Activated T-cell treated with anti-CD3 and anti-CD28 coated beads for 48 hours (primary cell): ENCODE measurements around the gene CACNA1F.
A peak's percentile ranks its signal among the peaks of the same experiment; 100 is the strongest.
"Not testable (repeated sequence)": the region's sequence is repeated elsewhere in the genome, so short reads cannot be mapped to it uniquely, and the experiment has no call there.

Experiments
- DNase-seq: peaks from one replicate; pipeline ENCODE4 v3.0.0-alpha.2; 2020; ENCODE audit warnings: low read depth

The CACNA1F gene

DNA sequence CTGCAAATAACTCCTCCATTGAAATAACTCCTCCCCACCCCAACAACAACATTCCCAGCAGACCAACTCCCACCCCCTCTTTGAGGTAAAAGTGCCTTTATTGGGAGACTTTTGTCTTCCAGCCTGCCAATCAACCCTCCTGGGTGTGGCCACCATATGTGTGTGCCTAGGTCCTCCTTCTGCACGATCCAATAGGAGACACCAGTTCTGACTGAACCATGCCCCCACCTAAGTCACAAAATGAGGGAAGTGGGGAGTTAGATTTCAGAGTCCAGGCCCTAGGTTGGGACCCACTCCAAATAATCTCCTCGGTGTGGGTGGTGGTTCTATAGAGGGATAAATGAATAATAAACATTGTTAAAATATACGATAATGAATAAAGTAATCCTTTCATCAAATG is 58.4 kb downstream of the CACNA1F start:
- no peak for DNase-seq

DNA sequence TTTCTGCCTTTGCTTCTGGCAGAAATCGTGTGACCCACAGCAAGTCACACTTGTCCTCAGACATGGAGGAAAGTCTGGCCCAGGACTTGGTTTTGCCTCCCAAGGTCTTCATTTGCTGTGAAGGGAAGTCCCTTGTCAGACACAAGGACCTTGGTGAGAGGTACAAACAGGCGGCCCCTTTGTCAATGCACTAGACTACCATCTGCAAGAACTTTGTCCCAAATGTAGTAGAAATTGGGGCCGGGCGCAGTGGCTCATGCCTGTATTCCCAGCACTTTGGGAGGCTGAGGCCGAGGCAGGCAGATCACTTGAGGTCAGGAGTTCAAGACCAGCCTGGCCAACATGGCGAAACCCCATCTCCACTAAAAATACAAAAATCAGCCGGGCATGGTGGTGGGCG is 59.6 kb downstream of the CACNA1F start:
- DNase-seq, result not testable (repeated sequence)

DNA sequence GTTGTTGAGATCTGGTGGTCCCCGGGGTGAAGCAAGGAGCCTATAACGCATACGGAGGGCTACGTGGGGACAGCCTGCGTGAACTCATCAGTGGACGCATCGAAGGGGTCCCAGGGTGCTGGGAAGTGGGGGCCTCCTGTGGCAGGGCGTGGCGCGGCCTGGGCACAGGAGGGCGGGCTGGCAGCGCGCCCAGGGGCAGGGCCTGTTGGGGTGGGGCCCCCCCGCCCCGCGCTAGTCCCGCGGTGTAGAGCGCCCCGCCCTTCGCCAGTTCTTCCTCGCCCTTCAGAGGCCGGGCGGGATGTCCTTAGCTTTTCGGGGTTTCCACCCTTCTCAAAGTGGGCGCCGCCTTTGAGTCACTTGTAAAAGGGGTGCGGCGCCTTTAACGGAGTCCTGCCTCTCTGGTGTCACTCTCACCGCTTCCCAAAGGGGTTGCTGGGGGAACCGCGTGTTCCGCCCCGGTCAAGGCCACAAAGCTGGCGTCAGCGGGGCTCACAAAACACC is 60.8 kb downstream of the CACNA1F start:
- peak; percentile 71 for DNase-seq

DNA sequence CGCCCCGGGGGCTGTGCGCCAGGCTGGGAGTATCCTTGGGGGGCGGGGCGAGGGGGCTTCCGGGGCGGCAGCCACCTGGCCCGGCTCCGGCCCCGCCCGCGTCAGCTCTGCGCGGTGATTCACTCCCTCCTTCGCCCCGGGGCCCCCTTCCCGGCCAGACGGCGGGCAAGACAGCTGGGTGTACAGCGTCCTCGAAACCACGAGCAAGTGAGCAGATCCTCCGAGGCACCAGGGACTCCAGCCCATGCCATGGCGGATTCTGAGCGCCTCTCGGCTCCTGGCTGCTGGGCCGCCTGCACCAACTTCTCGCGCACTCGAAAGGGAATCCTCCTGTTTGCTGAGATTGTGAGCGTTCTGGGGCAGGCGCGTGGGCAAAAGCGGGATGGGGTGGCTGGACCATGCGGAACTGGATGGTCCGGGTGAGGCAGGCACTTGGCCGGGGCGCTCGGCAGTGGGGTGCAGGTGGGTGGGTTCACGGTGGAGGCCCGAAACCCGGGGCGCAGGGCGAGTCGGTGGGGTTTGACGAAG is 61.3 kb downstream of the CACNA1F start, which contains the start of gene PLP2:
Gene PLP2, plus strand, starts transcription at position 147 of the 528 bp plus-strand sequence. Its CDS starts 103 bp downstream, at position 250.
- peak; percentile 75 for DNase-seq

DNA sequence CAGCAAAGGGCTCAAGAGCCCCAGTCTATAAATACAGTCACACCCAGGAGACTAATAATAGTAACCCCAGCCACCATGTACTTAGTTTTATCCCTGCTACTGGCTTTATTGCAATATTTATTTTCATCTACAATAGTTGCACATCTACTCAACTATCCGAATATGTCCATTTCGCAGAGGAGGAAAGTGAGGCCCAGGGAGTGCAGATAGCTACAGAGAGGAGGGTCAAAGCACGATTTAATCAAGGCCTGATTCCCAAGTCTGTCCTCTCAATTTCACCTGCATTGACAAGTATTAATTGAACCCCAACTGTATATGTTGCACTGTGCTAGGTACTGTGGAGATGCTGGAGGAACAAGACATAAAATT is 65.4 kb downstream of the CACNA1F start:
- no peak for DNase-seq

DNA sequence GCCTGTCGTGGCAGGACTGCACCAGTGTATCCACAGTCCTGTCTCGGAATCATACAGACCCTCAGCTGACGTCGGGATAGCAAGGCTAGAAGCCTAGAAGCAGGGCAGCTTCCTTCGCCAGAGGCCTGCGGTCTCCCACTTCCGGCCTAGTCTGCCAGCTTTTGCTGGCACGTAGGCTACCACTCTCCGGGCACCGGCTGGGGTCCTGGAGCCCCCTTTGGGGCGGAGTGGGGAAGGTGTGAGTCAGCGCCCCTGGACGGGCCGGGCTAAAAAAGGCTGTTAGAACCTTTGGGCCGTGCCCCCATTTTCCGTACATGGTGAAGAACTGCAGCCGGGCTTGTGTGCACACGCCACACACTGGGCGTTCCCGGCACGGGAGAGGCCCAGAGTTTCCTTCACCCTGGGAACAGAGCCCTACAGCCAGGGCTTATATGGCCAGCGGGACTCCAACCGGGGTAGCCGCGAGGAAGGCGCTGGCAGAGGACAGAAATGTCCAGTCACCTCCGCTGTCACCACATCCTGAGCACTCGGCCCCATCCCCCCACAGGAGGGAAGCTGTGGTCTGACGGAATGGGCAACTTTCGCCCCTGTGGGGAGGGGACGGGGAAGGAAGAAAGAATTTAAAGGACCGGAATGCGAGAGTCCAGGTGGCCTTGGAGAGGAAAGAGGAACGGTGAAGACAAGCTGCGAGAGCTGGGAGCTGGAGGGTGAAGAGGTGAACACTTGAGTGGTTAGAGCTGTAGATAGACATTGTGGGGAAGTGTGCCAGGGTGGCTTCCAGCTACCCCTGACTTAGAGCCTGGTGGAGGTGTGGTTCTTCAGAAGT is 66.0 kb downstream of the CACNA1F start:
- peak; percentile 61 for DNase-seq

DNA sequence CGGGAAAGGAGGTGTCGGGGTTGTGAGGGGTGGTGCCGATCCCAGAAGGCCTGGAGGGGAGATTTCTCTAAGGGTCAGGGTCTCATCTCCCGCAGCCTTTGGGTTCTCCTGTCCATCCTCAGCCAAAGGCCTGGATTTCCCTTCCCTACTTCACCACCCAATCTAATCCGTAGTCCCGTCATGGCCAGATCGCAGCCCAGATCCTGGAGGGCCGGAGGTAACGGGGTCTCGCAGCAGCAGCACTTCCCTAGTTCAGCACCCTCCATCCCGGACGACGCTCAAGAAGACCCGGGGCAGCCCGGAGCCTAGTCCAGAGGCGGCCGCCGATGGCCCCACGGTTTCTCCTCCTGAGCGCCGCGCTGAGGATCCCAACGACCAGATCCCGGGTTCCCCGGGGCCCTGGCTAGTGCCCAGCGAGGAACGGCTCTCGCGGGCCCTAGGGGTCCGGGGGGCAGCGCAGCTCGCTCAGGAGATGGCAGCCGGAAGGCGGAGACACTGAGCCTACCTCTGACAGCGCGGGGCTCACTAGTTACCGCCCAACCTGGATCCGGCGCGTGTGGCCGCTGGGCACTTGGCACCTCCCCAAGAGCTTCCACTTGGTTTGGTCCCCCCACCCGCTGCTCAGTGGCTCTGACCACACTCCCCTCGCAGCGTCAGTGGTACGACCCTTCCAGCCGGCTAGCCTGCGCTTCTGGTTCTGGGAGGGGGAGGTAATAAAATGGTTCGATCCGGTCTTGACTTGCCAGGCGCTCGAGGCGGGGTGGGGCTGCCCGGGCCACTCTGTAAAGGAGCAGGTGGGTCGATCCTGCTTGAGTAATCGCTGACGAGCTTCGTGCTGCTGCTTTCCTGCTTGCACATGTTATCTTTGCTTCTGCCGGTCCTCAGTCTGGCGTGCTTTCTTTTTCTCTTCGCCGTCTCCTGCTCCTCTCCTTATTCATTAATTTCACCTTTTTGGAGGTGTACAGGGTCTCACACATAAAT is 66.9 kb downstream of the CACNA1F start:
- peak; percentile 67 for DNase-seq

DNA sequence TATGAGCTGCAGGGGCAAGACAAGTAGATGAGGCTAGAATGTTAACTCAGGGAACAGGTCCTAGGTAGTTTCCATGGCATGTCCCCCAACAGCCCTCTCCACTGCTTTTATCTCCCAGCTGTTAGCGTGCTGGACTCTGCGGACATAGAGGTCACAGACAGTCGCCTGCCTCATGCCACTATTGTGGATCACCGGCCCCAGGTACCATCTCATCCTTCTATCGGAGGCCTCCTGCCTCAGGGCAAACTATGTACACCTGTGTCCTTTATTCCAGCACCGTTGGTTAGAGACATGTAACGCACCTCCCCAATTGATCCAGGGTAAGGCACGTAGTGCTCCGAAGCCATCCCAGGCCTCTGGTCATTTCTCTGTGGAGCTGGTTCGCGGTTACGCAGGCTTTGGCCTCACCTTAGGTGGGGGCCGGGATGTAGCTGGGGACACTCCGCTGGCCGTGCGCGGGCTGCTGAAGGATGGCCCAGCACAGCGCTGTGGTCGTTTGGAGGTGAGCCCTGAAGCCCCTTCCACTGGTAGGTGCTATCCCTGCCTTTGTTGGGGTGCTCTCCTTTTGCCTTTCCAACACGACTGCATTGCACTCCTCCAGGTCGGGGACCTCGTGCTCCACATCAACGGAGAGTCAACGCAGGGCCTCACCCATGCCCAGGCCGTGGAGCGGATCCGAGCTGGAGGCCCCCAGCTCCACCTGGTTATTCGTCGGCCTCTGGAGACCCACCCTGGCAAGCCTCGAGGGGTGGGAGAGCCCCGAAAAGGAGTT is 68.4 kb downstream of the CACNA1F start:
- no peak for DNase-seq

DNA sequence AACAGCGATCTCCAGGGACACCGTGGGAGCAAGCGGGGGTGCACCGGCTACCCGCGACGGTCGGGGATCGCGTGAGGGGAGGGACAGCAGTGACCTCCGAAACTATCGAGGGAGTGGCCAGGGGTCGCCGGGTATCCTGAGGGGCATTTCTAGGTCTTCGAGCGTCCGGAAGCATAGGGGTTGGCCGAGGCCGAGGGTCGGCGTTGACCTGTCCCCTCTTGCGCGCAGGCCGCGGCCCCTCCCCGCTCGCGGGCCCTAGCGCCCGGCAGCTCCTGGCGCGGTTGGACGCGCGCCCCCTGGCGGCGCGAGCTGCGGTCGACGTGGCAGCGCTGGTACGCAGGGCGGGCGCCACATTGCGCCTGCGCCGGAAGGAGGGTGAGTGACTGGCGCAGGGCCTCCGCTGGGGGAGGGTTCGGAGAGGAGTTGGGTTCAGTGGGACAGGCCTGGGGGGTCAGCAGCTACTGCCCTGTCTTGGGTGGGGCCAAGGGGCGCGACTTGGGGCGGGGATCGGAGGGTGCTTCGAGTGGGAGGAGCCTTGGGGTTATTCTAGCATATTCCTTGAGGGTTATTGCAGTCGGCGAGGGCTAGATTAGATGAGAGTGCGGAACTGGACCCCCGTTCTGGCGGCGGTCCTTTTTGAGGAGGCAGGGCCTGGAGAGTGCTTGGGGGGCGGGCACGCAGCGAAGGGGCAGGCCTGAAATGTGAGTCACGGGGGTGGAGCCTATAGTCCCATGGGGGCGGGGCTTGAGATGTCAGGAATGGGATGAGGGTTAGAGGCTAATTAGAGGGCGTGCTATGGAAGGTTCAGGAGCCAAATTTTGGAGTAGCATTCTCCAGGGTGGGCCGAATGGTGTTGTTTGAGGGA is 69.4 kb downstream of the CACNA1F start:
- DNase-seq, result peak; percentile 80

DNA sequence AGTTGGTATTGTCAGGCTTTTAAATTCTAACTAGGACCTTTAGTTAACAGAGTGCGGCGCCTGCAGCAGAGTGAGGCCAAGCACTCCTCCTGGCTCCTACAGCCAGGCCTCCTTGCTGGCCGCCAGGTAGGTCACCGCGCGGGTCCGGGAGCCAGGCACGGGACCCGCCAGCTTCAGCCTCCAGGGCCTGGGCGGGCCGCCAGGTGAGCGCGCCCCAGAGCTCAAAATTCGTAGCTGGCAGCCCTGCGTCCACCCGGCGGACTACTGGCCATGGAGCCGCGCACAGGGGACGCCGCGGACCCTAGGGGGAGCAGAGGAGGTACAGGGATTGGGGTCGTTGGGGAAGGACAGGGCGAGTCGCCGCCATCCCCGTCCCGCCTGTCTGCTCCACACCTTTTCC is 70.5 kb downstream of the CACNA1F start, which contains the start of gene MAGIX:
Gene MAGIX, plus strand, starts transcription at position 139 of the 400 bp plus-strand sequence. Its CDS starts 132 bp downstream, at position 271.
- no peak for DNase-seq

DNA sequence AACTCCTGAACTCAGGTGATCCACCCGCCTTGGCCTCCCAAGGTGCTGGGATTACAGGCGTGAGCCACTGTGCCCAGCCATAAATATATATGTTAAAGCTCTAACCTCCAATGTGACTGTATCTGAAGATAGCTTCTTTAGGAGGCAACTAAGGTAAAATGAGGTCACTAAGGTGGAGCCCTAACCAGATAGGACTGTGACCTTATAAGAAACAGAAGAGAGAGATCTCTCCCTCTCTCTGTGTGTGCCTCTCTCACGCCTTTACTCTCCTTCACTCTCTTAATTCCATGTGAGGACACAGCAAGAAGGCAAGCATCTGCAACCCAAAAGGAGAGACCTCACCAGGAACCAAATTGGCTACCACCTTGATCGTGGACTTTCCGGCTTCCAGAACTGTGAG is 71.5 kb downstream of the CACNA1F start:
- no peak for DNase-seq

DNA sequence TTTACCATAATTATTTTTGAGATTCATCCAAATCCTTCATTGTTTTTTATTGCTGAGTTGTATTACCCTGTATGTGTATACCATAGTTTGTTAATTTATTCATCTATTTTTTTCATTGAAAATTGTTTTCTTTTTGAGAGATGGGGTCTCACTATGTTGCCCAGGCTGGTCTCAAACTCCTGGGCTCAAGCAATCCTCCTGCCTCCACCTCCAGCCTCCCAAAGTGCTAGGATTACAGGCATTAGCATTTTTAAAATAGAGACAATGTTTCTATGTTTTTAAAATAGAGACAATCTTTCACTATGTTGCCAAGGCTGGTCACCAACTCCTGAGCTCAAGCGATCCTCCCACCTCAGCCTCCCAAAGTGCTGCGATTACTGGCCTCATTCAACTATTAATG is 72.2 kb downstream of the CACNA1F start:
- no peak for DNase-seq

DNA sequence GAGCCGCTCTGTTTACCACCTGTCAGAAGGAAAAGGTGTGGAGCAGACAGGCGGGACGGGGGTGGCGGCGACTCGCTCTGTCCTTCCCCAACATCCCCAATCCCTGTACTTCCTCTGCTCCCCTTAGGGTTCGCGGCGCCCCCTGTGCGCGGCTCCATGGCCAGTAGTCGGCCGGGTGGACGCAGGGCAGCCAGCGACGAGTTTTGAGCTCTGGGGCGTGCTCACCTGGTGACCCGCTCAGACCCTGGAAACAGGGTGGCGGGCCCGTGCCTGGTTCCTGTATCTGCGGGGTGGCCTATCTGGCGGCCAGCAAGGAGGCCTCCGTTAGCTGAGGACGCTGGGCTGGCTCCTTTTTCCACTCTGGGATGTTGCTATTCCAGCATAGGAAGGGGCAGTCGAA is 75.9 kb downstream of the CACNA1F start:
- no peak for DNase-seq

DNA sequence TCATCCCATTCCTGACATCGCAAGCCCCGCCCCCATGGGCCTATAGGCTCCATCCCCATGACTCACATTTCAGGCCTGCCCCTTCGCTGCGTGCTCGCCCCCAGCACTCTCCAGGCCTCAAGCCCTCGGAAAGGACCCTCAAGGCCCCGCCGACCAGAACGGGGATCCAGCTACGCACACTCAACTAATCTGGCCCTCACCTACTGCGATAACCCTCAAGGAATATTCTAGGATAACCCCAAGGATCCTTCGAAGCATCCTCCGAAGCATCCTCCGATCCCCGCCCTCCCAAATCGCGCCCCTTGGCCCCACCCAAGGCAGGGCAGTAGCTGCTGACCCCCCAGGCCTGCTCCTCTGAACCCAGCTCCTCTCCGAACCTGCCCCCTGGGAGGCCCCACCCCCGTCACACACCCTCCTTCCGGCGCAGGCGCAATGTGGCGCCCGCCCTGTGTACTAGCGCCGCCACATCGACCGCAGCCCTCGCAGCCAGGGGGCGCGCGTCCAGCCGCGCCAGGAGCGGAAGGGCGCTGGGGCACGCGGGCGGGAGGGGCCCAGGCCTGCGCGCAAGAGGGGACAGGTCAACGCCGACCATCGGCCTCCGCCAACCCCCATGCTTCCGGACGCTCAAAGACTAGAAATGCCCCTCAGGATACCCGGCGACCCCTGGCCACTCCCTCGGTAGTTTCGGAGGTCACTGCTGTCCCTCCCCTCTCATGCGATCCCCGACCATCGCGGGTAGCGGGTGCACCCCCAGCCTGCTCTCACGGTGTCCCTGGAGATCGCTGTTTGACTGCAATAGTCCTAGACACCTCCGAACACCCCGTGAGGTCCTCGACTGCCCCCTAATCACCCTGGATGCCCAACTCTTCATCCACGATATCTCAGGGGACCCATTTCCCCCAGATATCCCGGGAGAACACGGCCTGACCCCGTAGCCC is 77.0 kb downstream of the CACNA1F start:
- DNase-seq, result peak; percentile 79

DNA sequence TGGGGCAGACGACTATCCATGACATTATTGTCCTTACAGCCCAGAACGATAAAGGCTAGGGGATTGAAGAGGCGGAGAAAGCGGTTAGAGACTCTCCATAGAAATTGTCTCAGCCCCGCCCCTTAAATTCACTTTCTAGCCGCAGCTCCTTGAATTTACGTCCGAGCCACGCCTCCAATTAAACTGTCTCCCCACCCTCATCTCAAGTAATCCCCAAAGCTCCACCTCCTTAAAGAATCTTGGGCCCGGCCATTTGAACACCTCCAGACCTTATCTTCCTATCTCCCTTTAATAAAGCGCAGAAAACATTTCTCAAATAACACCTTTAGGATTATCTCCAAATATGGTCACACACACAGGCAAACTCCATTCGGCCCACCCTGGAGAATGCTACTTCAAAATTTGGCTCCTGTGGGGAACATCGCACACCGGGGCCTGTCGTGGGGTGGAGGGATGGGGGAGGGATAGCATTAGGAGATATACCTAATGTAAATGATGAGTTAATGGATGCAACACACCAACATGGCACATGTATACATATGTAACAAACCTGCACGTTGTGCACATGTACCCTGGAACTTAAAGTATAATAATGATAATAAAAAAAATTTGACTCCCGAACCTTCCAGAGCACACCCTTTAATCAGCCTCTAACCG is 77.8 kb downstream of the CACNA1F start:
- DNase-seq, result peak; percentile 13
